ENCODE measurements around the gene IL1RN.

IL1RN gene

DNA sequence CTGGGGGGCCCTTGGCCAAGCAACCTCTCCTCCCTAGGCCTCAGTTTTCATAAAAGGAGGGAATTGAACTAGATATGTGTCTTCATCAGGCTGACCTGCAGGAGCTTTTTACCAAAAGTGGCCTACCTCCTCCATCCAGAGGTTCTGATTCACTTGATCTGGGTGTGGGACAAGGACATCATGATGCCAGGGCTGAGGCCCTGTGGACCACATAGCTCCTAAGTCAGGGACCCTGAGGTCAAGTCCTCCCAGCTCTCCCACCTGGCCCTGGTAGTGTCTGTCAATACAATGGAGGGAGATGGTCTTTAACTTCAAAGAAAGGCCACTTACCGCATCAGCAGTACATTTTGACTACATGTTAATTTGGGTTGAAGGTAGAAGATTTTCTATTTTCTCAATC lies 10.4 kb downstream of the IL1RN start:
- no peaks in the 10 kb centered on the region for H3K36me3 ChIP-seq (ENCODE audit: control insufficient read depth, insufficient read depth, low read length)

DNA sequence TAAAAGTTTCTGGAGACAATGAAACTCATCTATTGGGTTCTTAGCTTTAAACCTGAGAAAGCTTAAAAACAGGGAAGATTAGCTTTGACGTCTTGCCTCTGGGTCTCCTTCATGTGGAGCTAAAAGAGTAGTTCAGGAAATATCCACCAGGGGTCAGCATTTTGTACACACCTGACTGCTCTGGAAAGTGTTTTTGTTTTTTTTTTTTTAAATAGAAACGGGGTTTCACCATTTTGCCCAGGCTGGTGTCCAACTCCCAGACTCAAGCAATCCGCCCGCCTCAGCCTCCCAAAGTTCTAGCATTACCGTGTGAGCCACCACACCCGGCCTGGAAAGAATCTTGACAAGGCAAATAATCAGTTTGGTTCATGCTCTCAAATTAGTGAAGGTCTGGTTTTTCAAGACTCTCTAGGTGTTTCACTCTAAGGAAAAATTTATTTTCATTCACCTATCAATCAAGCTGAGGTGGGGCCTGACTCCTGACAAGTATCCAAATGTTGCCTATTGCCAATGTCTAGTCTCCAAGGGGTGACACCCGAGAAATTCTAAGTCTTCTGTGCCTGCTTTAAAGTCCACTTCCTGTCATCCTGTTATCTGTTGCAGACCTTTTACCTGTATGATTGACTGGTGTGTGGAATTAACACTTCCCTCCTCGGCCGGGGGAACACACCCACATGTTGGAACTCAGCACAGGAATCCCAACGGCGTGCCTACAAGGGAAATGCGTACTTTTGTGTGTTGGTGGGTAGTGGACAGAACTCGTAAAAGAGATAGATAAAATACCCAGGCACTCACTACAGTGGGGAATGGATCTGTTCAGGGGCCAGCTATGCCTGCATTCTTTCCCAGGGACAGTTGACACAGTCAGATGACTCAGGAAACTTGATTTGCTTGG lies 11.3 kb downstream of the IL1RN start:
- Histone ChIP-seq H3K4me3 (ENCODE audit: insufficient read depth, low read depth, low read length) (no peak overlapping the region), H3K9me3 (ENCODE audit: control insufficient read depth, low read length) (no peaks in the 10 kb centered on the region), H3K27me3 (ENCODE audit: control insufficient read depth, insufficient read depth, low read length, poor library complexity, severe bottlenecking) (no peaks in the 10 kb centered on the region), H3K4me1 (ENCODE audit: control insufficient read depth, insufficient read depth, low read length) (no peaks in the 10 kb centered on the region), H3K27ac (ENCODE audit: insufficient read depth, low read depth, low read length, poor library complexity, severe bottlenecking) (no peak overlapping the region), H3K36me3 (ENCODE audit: control insufficient read depth, insufficient read depth, low read length) (no peaks in the 10 kb centered on the region)
- 64 to 68% methylated on average over 13 of the region's 13 CpGs for WGBS, 2 experiments

More for the DNA sequence above, 10.4 kb downstream of the IL1RN start:
- H3K9me3 ChIP-seq (ENCODE audit: control insufficient read depth, low read length): no peaks in the 10 kb centered on the region
- H3K4me1 ChIP-seq (ENCODE audit: control insufficient read depth, insufficient read depth, low read length): no peaks in the 10 kb centered on the region
- WGBS, 2 experiments: 100% methylated on average over 1 of the region's 1 CpG
- H3K4me3 ChIP-seq (ENCODE audit: insufficient read depth, low read depth, low read length): no peak overlapping the region
- H3K27ac ChIP-seq (ENCODE audit: insufficient read depth, low read depth, low read length, poor library complexity, severe bottlenecking): no peak overlapping the region
- H3K27me3 ChIP-seq (ENCODE audit: control insufficient read depth, insufficient read depth, low read length, poor library complexity, severe bottlenecking): no peaks in the 10 kb centered on the region

GRCh38 chr2:113141451-113141850 lies 14.1 kb downstream of the IL1RN start:
- whole genome bisulfite sequencing, 2 experiments: 94 to 95% methylated on average over 6 of the region's 6 CpGs
- Histone ChIP-seq H3K36me3 (ENCODE audit: control insufficient read depth, insufficient read depth, low read length) (no peaks in the 10 kb centered on the region), H3K4me3 (ENCODE audit: insufficient read depth, low read depth, low read length) (no peak overlapping the region), H3K9me3 (ENCODE audit: control insufficient read depth, low read length) (no peaks in the 10 kb centered on the region), H3K4me1 (ENCODE audit: control insufficient read depth, insufficient read depth, low read length) (no peaks in the 10 kb centered on the region), H3K27ac (ENCODE audit: insufficient read depth, low read depth, low read length, poor library complexity, severe bottlenecking) (no peak overlapping the region), H3K27me3 (ENCODE audit: control insufficient read depth, insufficient read depth, low read length, poor library complexity, severe bottlenecking) (no peaks in the 10 kb centered on the region)

DNA sequence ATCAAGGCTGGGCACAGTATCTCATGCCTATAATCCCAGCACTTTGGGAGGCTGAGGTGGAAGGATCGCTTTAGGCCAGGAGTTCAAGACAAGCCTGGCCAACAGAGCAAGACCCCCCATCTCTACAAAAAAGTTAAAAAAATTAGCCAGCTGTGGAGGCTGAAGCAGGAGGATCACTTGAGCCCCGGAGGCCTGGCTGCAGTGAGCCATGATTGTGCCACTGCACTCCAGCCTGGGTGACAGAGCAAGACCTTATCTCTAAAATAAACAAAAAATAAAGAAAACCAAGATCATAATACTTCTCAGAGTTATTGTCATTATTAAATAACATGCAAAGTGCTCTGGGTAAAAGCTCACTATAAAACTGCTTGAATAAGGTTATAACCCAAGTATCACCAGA lies 14.9 kb downstream of the IL1RN start:
- no peaks in the 10 kb centered on the region for H3K9me3 ChIP-seq (ENCODE audit: control insufficient read depth, low read length)
- WGBS, 2 experiments: 85 to 95% methylated on average over 2 of the region's 2 CpGs
- no peak overlapping the region for H3K4me3 ChIP-seq (ENCODE audit: insufficient read depth, low read depth, low read length)
- no peaks in the 10 kb centered on the region for H3K4me1 ChIP-seq (ENCODE audit: control insufficient read depth, insufficient read depth, low read length)
- no peaks in the 10 kb centered on the region for H3K36me3 ChIP-seq (ENCODE audit: control insufficient read depth, insufficient read depth, low read length)
- no peaks in the 10 kb centered on the region for H3K27me3 ChIP-seq (ENCODE audit: control insufficient read depth, insufficient read depth, low read length, poor library complexity, severe bottlenecking)
- H3K27ac ChIP-seq (ENCODE audit: insufficient read depth, low read depth, low read length, poor library complexity, severe bottlenecking): no peak overlapping the region

DNA sequence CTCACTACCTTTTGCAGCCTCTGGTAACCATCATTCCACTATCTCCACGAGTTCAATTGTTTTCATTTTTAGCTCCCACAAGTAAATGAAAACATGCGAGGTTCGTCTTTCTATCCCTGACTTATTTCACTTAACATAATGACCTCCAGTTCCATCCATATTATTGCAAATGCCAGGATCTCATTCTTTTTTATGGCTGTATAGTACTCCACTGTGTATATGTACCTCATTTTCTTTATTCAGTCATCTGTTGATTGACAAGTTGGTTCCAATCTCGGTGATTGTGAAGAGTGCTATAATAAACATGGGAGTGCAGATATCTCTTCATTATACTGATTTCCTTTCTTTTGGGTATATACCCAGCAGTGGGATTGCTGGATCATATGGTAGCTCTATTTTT lies 16.9 kb downstream of the IL1RN start:
- no peak overlapping the region for H3K4me3 ChIP-seq (ENCODE audit: insufficient read depth, low read depth, low read length)
- no peaks in the 10 kb centered on the region for H3K36me3 ChIP-seq (ENCODE audit: control insufficient read depth, insufficient read depth, low read length)
- no peaks in the 10 kb centered on the region for H3K4me1 ChIP-seq (ENCODE audit: control insufficient read depth, insufficient read depth, low read length)
- H3K9me3 ChIP-seq (ENCODE audit: control insufficient read depth, low read length): no peaks in the 10 kb centered on the region
- no peak overlapping the region for H3K27ac ChIP-seq (ENCODE audit: insufficient read depth, low read depth, low read length, poor library complexity, severe bottlenecking)
- H3K27me3 ChIP-seq (ENCODE audit: control insufficient read depth, insufficient read depth, low read length, poor library complexity, severe bottlenecking): no peaks in the 10 kb centered on the region
- WGBS, 2 experiments: 72 to 76% methylated on average over 4 of the region's 4 CpGs

GRCh38 chr2:113148606-113149552 lies 21.5 kb downstream of the IL1RN start:
- WGBS, 2 experiments: 81 to 83% methylated on average over 8 of the region's 8 CpGs

DNA sequence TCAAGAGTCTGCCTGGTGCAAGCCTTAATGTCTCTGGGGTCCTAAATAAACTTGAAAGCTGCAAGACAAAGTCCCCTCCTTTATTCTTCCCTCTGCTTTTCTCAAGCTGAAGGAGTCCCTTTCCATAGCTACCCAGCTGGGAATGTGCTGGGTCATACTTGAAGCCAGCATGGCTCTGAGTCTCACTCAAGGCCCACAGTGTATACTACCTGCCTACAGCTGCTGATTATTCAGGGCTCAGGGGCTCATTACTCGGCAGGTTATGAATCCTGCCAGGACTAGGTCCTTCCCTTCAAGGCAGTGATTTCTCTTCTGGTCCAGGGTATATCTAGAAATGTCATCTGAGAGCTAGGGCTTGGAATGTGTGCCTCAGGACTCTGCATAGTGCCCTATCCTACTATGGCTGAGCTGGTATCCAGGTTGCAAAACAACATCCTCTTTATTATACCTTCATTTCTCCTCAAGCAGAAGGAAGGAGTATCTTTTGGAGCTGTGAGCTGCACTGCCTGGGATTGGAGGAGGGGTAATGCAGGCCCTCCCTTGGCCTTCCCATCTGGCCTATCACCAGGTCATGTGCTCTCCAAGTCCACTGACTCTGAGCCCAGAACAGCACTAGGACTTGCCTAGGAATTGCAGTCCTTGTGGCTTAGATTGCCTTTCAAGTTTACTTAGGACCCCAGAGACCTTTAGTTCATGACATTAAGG lies 22.3 kb downstream of the IL1RN start:
- WGBS, 2 experiments: 87 to 89% methylated on average over 1 of the region's 1 CpG
- no peak overlapping the region for H3K4me3 ChIP-seq (ENCODE audit: insufficient read depth, low read depth, low read length)
- no peaks in the 10 kb centered on the region for H3K27me3 ChIP-seq (ENCODE audit: control insufficient read depth, insufficient read depth, low read length, poor library complexity, severe bottlenecking)
- no peak overlapping the region for H3K27ac ChIP-seq (ENCODE audit: insufficient read depth, low read depth, low read length, poor library complexity, severe bottlenecking)
- no peaks in the 10 kb centered on the region for H3K36me3 ChIP-seq (ENCODE audit: control insufficient read depth, insufficient read depth, low read length)
- no peaks in the 10 kb centered on the region for H3K9me3 ChIP-seq (ENCODE audit: control insufficient read depth, low read length)
- no peaks in the 10 kb centered on the region for H3K4me1 ChIP-seq (ENCODE audit: control insufficient read depth, insufficient read depth, low read length)

More at GRCh38 chr2:113148606-113149552, 21.5 kb downstream of the IL1RN start:
- H3K27me3 ChIP-seq (ENCODE audit: control insufficient read depth, insufficient read depth, low read length, poor library complexity, severe bottlenecking): no peaks in the 10 kb centered on the region
- no peak overlapping the region for H3K27ac ChIP-seq (ENCODE audit: insufficient read depth, low read depth, low read length, poor library complexity, severe bottlenecking)
- no peak overlapping the region for H3K4me3 ChIP-seq (ENCODE audit: insufficient read depth, low read depth, low read length)
- H3K4me1 ChIP-seq (ENCODE audit: control insufficient read depth, insufficient read depth, low read length): no peaks in the 10 kb centered on the region
- H3K9me3 ChIP-seq (ENCODE audit: control insufficient read depth, low read length): no peaks in the 10 kb centered on the region
- H3K36me3 ChIP-seq (ENCODE audit: control insufficient read depth, insufficient read depth, low read length): no peaks in the 10 kb centered on the region

DNA sequence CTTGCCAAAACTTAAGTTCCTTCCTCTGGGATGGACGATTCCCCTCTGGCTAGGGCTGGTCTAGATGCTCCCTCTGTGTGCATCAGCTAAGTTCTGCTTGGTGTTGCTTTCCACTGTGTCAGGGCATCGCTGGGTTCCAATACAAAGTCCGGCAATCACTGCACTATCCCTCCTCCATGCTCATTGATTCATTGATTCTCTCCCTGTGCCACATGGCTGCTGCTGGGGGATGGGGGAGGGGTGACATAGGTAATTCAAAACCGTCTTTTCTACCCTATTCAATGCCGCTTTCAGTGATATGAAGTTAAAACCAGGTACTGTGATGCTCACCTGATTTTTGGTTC lies 22.8 kb downstream of the IL1RN start:
- Histone ChIP-seq H3K4me1 (ENCODE audit: control insufficient read depth, insufficient read depth, low read length) (no peaks in the 10 kb centered on the region), H3K27me3 (ENCODE audit: control insufficient read depth, insufficient read depth, low read length, poor library complexity, severe bottlenecking) (peaks cover 3% of the 10 kb centered on the region), H3K4me3 (ENCODE audit: insufficient read depth, low read depth, low read length) (no peak overlapping the region), H3K27ac (ENCODE audit: insufficient read depth, low read depth, low read length, poor library complexity, severe bottlenecking) (no peak overlapping the region), H3K36me3 (ENCODE audit: control insufficient read depth, insufficient read depth, low read length) (no peaks in the 10 kb centered on the region), H3K9me3 (ENCODE audit: control insufficient read depth, low read length) (no peaks in the 10 kb centered on the region)
- WGBS, 2 experiments: 88 to 97% methylated on average over 5 of the region's 5 CpGs

- 80 to 84% methylated on average over 5 of the region's 5 CpGs for WGBS, 2 experiments
- no peak overlapping the region for H3K27ac ChIP-seq (ENCODE audit: insufficient read depth, low read depth, low read length, poor library complexity, severe bottlenecking)
- H3K4me1 ChIP-seq (ENCODE audit: control insufficient read depth, insufficient read depth, low read length): peaks cover 4% of the 10 kb centered on the region
- H3K9me3 ChIP-seq (ENCODE audit: control insufficient read depth, low read length): no peaks in the 10 kb centered on the region
- no peak overlapping the region for H3K4me3 ChIP-seq (ENCODE audit: insufficient read depth, low read depth, low read length)
- H3K36me3 ChIP-seq (ENCODE audit: control insufficient read depth, insufficient read depth, low read length): no peaks in the 10 kb centered on the region
- peaks cover 43% of the 10 kb centered on the region for H3K27me3 ChIP-seq (ENCODE audit: control insufficient read depth, insufficient read depth, low read length, poor library complexity, severe bottlenecking)
Observed at GRCh38 chr2:113155331-113155730, 27.9 kb downstream of the IL1RN start.

Data from ectodermal cell (in vitro differentiated cells).